NB4 (cell line): ENCODE results near the gene ZBTB20.

ENCODE experiments used
- MYC ChIP-seq: IDR thresholded peaks from 2 replicates; pipeline ENCODE4 v1.6.1; 2011; ENCODE audit warnings: low read depth, low read length
- POLR2A ChIP-seq: IDR thresholded peaks from 2 replicates; pipeline ENCODE4 v1.6.1; 2011; ENCODE audit warnings: mild to moderate bottlenecking; ENCODE audit not compliant: insufficient read length; ENCODE audit errors: extremely low read depth
- TF ChIP-seq, protein P1 (sequence below): IDR thresholded peaks from one replicate; pipeline ENCODE4 v1.5.1; 2012; ENCODE audit warnings: low read depth, low read length
- TF ChIP-seq, protein P2 (sequence below): IDR thresholded peaks from 2 replicates; pipeline ENCODE4 v1.6.1; 2011; ENCODE audit warnings: low read depth, low read length

DNA sequence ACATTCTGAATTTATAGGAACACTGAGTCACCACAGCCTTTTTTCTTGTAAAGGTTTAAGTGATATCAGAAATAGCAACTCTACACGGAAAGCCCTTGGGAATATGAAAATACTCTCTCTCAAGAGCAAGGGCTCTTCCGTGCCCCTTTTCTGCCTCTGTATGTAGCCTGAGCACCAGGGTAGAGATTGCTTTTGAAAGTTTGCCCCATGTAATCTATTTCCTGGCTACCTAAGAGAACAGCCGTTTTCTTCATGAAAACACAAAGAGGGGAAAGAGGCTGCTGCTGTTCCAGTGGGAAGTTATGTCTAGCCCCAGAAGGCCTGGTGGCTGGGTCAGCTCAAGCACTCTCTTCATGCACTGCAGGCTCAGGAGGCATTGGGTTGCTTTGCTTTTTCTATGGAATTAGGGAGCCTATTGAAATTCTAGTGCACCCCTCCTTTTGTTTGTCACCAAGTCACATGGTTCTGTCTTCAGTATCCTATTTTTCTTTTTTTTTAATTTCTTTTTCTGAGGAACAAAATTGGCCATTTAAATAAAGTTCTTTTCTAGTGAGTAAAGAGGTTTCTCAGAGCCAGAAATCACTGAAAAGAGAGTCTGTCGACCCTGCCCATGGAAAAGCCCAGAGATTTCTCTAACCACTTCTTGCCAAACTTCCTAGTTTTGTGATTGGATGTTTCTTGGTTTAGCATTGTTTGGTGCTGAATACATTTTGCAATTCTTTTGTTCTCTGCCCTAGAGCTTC lies 813.7 kb downstream of the ZBTB20 start:
- no peak for TF ChIP-seq POLR2A
- TF ChIP-seq, protein P1, sequence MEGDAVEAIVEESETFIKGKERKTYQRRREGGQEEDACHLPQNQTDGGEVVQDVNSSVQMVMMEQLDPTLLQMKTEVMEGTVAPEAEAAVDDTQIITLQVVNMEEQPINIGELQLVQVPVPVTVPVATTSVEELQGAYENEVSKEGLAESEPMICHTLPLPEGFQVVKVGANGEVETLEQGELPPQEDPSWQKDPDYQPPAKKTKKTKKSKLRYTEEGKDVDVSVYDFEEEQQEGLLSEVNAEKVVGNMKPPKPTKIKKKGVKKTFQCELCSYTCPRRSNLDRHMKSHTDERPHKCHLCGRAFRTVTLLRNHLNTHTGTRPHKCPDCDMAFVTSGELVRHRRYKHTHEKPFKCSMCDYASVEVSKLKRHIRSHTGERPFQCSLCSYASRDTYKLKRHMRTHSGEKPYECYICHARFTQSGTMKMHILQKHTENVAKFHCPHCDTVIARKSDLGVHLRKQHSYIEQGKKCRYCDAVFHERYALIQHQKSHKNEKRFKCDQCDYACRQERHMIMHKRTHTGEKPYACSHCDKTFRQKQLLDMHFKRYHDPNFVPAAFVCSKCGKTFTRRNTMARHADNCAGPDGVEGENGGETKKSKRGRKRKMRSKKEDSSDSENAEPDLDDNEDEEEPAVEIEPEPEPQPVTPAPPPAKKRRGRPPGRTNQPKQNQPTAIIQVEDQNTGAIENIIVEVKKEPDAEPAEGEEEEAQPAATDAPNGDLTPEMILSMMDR: no peak
- TF ChIP-seq, protein P2, sequence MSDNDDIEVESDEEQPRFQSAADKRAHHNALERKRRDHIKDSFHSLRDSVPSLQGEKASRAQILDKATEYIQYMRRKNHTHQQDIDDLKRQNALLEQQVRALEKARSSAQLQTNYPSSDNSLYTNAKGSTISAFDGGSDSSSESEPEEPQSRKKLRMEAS: no peak
- TF ChIP-seq MYC: no peak
